Astrocyte of the hippocampus (primary cell): ENCODE results near the gene TNNT2.

Experiments used
- DNase-seq: peaks from one replicate; pipeline ENCODE4 v3.0.0; 2011; ENCODE audit warnings: low read depth, low spot score

TNNT2 gene

DNA sequence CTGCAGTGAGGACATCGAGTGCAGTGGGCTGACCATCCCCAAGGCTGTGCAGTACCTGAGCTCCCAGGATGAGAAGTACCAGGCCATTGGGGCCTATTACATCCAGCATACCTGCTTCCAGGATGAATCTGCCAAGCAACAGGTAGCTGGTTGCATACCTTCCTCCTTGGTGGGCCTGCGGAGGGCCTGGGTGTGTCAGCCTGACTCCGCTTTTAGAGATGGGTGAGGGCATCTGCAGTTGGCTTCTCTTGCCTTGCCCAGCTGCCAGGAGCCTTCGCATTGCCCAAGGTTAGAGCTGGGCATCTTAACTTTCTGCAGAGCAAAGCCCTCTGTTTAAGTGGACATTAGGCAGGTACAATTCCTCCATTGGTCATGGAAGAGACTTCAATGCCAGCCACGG is 60.9 kb downstream of the TNNT2 start:
- DNase-seq: no peak

DNA sequence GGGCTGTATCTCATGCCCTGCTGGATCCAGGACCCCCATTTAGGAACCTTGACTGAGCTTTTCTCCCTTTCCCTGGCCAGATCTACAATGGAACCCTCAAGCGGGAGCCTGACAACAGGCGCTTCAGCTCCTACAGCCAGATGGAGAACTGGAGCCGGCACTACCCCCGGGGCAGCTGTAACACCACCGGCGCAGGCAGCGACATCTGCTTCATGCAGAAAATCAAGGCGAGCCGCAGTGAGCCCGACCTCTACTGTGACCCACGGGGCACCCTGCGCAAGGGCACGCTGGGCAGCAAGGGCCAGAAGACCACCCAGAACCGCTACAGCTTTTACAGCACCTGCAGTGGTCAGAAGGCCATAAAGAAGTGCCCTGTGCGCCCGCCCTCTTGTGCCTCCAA is 64.4 kb downstream of the TNNT2 start:
- no peak for DNase-seq

DNA sequence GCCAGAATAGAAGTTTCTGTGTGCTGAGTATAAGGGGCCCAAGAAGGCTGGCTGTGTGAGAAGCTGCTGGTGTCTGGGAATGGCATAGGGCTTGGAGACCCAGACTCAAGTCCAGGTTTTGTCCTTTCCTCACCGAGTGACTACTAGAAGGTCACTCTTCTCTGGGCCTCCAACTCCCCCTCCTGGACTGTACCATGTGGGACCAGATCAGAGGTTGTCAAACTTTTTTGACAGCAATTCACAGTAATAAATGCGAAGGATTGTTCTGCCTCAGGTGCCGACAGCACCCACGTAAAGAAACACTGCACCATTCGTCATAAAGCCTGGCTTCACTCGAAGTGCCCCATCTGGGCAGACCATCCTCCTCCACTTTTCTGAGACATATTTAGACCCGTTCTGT is 65.2 kb downstream of the TNNT2 start:
- no peak for DNase-seq

DNA sequence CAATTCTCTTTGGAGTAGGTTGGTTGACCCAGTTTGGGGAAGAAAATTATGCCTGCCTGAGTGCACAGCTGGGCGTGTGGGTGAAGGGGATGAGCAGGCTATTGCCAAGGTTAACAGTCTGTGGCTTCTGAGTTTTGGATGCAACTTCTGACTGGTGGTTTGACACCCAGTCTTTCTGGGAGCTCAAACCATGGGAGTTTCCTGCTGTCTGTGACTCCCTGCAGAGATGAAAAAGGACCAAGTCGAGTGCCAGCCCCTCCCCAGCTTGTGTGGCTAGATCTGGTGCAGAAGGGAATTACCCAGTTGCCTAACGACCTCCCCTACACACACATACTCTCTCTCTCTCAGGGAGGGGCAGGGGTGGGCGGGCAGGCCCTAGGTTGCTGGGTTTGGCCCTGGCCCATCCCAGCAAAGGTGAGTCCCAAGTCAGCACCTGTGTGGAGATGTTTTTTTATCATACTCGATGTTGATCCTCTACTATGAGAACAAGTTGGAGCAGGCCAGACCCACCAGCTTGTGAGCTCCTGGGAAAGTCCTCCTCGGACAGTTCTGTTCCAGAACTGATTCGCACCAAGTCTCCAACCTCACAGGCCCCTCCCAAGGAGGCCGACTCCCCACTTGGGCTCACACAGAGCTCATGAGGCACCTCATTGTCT is 66.0 kb downstream of the TNNT2 start:
- no peak for DNase-seq

DNA sequence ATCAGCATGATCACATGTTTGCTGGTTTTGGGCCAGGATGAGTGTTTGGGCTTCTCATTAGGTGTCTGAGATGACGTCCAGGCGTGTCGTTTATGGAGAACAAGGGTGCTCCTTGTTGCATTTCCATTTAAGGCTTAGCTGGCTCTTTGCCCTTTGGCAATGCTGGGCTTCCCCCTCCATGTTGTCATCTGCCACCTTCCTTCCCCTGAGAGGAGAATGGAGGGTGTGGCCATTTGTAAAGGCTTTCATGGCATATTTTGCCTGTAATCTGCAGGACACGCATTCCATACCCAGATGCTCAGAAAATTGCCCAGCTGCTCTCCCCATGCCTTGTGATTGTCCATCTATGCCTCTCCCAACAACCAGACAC is 66.5 kb downstream of the TNNT2 start:
- no peak for DNase-seq

DNA sequence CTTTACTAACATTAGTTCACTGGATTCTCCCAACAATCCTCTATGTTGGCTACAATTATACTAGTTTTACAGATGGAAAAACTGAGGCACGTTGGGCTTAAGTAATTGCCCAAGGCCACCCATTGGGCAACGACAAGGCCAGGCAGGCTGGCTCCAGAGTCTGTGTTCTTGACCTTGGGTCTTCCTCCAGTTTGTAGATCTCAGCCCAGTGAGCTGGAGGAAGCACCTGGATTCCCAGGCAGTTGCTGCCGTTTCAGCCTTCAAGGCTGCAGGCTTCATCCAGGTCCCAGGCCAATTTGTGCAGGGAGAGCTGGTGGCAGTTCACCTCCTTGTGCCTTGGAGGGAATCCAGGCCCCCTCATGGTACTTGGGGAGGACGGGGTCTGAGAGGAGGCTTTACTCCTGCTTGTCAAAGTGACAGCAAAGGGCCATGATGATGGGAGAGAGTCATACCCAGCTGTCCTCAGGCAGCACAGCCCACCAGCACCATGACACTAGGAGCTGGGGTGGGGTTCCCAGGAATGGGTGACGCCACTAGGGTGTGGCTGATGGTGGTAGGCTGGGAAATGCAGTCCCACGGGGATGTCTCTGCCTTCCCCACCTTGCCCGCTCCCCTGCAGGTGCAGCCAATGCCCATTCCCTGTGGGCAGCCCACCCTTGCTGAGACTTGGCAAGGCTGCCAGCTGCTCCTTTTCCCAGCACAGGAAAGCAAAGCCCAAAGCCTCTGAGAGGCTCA is 67.1 kb downstream of the TNNT2 start:
- no peak for DNase-seq

DNA sequence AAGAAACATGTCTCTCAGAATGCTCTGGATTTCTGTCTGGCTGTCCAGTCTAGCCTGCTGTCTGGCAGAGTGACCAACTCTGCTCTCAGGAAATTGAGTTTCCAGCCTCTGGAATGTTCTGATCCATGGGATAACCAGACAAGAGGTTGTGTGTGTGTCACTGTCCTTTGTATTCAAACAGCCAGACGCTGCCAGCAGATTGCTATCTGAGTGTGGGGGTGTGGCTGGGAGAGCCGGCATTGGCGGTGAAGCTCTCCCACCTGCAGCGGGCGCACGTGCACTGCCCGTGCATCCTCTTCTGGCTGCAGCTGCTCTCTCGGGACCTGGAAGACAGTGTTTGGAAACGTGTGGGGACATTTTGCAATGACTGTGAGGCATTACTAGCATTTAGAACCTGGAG is 68.1 kb downstream of the TNNT2 start:
- peak; percentile 65 for DNase-seq
